Mucosa of rectum (tissue), 2 donors: ENCODE results near the gene STAM.

ENCODE experiments used
- H3K27ac ChIP-seq, 2 donors: one replicate each; pipeline ENCODE4 v1.7.0; 2013; ENCODE audit warnings: inconsistent platforms in 2 of 2, low read depth in 2 of 2, low read length in 2 of 2
- H3K27me3 ChIP-seq, 2 donors: one replicate each; pipeline ENCODE4 v1.7.0; 2013; ENCODE audit warnings: low read length in 2 of 2; ENCODE audit not compliant: control insufficient read depth in 2 of 2, insufficient read depth in 2 of 2
- H3K36me3 ChIP-seq, 2 donors: one replicate each; pipeline ENCODE4 v1.7.0; 2013; ENCODE audit warnings: low read length in 2 of 2; ENCODE audit not compliant: control insufficient read depth in 2 of 2, insufficient read depth in 2 of 2
- H3K4me1 ChIP-seq, 2 donors: one replicate each; pipeline ENCODE4 v1.7.0; 2013; ENCODE audit warnings: low read length in 2 of 2, mild to moderate bottlenecking in 1 of 2; ENCODE audit not compliant: control insufficient read depth in 2 of 2, insufficient read depth in 2 of 2
- H3K4me3 ChIP-seq, 2 donors: one replicate each; pipeline ENCODE4 v1.7.0; 2013; ENCODE audit warnings: low read length in 2 of 2
- H3K9ac ChIP-seq, 2 donors: one replicate each; pipeline ENCODE4 v1.7.0; 2013; ENCODE audit warnings: low read length in 2 of 2, low read depth in 1 of 2, mild to moderate bottlenecking in 1 of 2
- H3K9me3 ChIP-seq, 2 donors: one replicate each; pipeline ENCODE4 v1.7.0; 2013; ENCODE audit warnings: low read length in 2 of 2; ENCODE audit not compliant: control insufficient read depth in 2 of 2
- donor health status: healthy.
- donor health status: Normal muscosa, but diverticular disease.

Gene STAM

DNA sequence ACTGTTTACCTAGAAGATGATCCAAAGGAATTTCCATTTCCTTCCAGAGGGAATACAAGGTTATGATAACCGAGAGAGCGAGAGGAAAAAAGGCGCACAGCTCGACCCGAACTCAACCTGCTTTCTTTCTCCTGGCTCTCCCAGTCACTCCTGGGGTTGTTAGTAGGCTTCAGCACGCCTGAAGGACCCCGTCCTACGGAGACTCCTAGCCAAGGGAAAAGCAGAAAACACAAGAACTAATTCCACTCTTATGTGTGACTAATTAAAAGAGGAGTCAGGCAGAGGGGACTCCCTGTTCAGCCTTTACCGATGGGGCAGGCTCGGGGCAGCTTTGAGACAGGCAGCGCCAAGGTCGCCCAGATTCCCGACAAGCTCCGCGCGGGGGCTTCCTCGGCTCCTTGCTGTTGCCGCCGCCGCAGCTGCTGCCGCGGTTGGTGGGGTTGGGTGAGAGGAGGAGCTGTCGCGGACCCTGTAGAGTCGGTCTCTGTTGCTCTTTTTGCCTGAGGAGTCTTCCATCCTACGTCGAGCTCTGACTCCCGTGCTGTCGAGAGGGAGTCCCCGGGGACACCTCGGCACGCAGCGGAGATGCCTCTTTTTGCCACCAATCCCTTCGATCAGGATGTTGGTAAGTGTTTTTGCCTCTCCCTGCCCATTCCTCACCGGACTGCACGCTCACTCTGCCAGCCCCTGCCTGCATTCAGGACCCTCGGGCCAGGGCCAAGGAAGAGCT is at the start of gene STAM:
TSS of gene STAM (plus strand) at position 397 of the 730 bp plus-strand sequence. CDS start at position 586, 189 bp downstream.
- H3K27me3 ChIP-seq = no peaks in the 10 kb centered on the region
- H3K9me3 ChIP-seq = no peaks in the 10 kb centered on the region
- H3K27ac ChIP-seq = peak within 1 kb of the TSS; percentile 94 to 95
- H3K4me3 ChIP-seq = peak within 1 kb of the TSS; percentile 91 to 99
- H3K4me1 ChIP-seq = peaks cover 17 to 20% of the 10 kb centered on the region in 2 donors
- peak within 1 kb of the TSS; percentile 76 to 98 for H3K9ac ChIP-seq
- H3K36me3 ChIP-seq = no peaks in the 10 kb centered on the region

DNA sequence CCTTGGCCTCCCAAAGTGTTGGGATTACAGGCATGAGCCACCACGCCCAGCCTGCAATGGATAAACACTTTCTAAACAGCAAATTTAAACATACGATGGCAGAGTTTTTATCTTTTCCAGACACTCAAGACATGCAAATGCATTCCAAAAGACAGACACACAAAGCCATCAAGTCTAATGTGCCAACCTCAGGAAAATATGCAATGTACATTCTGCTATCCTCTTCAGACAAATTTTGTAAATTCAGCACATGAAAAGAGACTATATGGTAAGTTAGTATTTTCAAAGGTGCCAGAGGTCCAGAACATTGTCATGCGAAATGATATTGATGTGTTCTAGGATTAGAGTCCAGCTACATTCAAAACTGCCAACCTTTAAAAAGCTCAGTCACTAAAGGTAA is 46.6 kb upstream of the STAM start:
- H3K4me1 ChIP-seq = no peaks in the 10 kb centered on the region
- no peak overlapping the region for H3K9ac ChIP-seq
- no peaks in the 10 kb centered on the region for H3K27me3 ChIP-seq
- no peak overlapping the region for H3K4me3 ChIP-seq
- H3K27ac ChIP-seq = no peak overlapping the region
- H3K9me3 ChIP-seq = no peaks in the 10 kb centered on the region
- no peaks in the 10 kb centered on the region for H3K36me3 ChIP-seq

DNA sequence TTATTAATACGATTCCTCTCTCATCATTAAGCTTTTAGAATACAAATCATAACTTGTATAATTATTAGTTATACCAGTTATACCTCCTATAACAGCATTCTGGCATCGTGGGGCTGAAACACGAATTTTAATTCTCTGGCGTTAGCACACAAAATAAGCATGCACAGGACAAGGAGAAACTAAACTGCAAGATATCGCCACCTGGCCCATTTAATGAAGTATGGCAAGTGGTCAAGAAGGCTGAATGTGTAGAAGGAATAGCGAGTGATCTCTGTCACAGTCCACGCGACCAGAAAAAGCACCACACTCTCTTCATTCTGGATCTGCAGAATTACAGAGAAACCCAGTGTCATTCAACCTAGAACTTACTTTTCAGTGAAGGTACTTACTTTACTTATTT is 44.9 kb upstream of the STAM start:
- Histone ChIP-seq H3K9ac (no peak overlapping the region), H3K27me3 (no peaks in the 10 kb centered on the region), H3K4me3 (no peak overlapping the region), H3K9me3 (no peaks in the 10 kb centered on the region), H3K27ac (no peak overlapping the region), H3K4me1 (no peaks in the 10 kb centered on the region), H3K36me3 (no peaks in the 10 kb centered on the region)

DNA sequence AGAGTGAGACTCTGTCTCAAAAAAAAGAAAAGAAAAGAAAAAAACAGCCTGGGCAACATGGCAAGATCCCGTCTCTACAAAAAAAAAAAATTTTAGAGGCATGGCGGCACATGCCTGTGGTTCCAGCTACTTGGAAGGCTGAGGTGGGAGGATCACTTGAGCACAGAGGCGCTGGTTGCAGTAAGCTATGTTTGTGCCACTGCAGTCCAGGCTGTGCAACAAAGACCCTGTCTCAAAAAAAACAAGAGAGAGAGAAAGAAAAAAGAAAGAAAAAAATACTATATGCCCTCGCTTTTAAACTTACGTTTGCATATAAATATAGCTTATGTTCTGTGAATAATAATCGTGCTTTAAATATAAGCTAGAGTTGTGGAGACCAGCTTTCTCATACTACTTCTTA is 38.0 kb upstream of the STAM start:
- Histone ChIP-seq H3K4me3 (no peak overlapping the region), H3K27ac (no peak overlapping the region)

DNA sequence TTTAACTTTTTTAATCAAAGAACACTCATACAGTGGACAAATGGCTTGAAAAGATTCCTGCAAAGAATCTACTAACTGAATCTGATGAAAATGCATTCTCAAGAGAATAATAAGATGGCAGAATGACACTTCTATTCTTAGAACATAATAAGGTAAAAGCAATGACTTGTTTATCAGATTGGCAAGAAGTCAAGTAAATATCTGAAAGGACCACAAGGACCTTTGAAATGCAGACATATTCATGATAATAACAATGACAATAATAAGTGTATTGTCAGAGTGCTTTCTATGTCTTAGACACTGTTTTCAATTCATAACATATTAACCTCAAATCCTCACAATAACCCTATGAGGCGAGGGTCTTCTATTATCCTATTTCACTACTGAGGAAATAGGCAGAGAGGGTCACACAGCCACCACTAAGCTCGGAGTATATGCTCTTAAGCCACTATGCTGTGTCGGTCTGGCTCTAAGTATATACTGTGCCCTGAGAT is 37.4 kb upstream of the STAM start:
- no peaks in the 10 kb centered on the region for H3K36me3 ChIP-seq

More for the DNA sequence above, 38.0 kb upstream of the STAM start:
- H3K27me3 ChIP-seq = no peaks in the 10 kb centered on the region
- H3K9ac ChIP-seq = no peak overlapping the region
- no peaks in the 10 kb centered on the region for H3K4me1 ChIP-seq
- H3K9me3 ChIP-seq = no peaks in the 10 kb centered on the region
- no peaks in the 10 kb centered on the region for H3K36me3 ChIP-seq

DNA sequence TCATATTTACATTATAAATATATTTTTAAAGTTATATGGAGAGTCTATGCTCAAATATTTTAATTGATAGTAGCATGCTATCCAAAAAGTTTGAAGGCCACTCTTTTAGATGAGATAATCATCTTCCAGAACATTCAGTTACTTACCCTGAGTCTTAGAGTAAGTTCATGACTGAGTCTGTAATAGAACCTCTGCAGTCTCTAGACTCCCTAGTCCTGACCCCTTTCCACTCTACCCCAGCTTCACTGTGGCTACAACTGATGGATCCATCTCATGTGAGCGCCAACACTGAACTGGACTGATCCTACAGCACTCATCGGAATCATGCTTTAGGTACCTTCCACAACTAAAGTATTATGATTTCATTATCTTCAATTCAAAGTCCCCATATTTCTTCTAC is 36.9 kb upstream of the STAM start:
- H3K9ac ChIP-seq = no peak overlapping the region
- H3K9me3 ChIP-seq = no peaks in the 10 kb centered on the region
- no peaks in the 10 kb centered on the region for H3K4me1 ChIP-seq
- H3K36me3 ChIP-seq = no peaks in the 10 kb centered on the region
- H3K27me3 ChIP-seq = no peaks in the 10 kb centered on the region
- no peak overlapping the region for H3K27ac ChIP-seq
- no peak overlapping the region for H3K4me3 ChIP-seq

More for the DNA sequence above, 37.4 kb upstream of the STAM start:
- H3K4me1 ChIP-seq = no peaks in the 10 kb centered on the region
- no peaks in the 10 kb centered on the region for H3K27me3 ChIP-seq
- no peaks in the 10 kb centered on the region for H3K9me3 ChIP-seq
- no peak overlapping the region for H3K9ac ChIP-seq
- no peak overlapping the region for H3K27ac ChIP-seq
- H3K4me3 ChIP-seq = no peak overlapping the region

DNA sequence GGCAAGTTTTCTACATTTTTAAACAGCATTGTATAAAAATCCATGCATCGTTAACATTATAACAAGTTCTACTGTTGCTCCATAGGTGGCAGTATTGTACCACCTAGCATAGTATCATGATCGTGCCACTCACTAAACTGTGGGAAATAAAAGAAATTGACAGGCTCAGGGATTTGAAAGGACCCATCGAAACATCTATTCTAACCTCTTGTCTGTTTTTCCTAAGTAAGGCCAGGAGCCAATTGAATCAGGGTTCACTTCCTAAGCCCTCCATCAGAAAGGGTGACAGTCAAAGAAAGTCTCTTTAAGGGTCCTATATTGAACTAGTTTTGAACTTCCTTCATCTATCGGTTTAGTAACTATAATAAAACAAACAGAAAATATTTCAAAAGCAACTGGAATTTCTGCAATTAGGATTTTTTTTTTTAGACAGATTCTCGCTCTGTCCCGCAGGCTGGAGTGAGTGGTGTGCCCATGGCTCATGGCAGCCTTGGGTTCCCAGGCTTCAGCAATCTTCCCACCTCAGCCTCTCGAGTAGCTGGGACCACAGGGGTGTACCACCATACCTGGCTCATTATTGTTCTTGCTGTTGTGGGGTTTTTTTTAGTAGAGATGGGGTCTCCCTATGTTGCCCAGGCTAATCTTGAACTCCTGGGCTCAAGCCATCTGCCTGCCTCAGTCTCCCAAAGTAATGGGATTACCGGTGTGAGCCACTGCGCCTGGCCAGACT is 36.2 kb upstream of the STAM start:
- H3K9me3 ChIP-seq = no peaks in the 10 kb centered on the region
- H3K9ac ChIP-seq = no peak overlapping the region
- no peaks in the 10 kb centered on the region for H3K36me3 ChIP-seq
- H3K27ac ChIP-seq = no peak overlapping the region
- H3K4me3 ChIP-seq = no peak overlapping the region
- no peaks in the 10 kb centered on the region for H3K4me1 ChIP-seq
- no peaks in the 10 kb centered on the region for H3K27me3 ChIP-seq

DNA sequence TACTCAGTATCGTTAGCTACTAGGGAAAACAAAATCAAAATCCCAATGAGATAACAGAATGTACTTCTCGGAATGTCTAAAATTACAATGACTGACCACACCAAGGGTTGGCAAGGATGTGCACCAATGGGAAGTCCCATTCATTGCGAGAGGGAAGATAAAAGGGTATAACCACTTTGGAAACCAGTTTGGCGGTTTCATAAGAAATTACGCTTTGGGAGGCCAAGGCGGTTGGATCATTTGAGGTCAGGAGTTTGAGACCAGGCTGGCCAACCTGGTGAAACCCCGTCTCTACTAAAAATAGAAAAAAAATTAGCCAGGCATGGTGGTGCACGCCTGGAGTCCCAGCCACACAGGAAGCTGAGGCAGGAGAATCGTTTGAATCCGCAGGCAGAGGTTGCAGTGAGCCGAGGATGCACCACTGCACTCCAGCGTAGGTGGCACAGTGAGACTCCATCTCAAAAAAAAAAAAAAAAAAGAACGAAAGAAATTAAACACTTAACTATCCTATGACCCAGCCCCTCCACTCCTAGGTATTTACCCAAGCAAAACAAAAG is 34.4 kb upstream of the STAM start:
- Histone ChIP-seq H3K4me3 (no peak overlapping the region), H3K9ac (no peak overlapping the region), H3K4me1 (no peaks in the 10 kb centered on the region), H3K27ac (no peak overlapping the region), H3K9me3 (no peaks in the 10 kb centered on the region), H3K36me3 (no peaks in the 10 kb centered on the region), H3K27me3 (no peaks in the 10 kb centered on the region)

DNA sequence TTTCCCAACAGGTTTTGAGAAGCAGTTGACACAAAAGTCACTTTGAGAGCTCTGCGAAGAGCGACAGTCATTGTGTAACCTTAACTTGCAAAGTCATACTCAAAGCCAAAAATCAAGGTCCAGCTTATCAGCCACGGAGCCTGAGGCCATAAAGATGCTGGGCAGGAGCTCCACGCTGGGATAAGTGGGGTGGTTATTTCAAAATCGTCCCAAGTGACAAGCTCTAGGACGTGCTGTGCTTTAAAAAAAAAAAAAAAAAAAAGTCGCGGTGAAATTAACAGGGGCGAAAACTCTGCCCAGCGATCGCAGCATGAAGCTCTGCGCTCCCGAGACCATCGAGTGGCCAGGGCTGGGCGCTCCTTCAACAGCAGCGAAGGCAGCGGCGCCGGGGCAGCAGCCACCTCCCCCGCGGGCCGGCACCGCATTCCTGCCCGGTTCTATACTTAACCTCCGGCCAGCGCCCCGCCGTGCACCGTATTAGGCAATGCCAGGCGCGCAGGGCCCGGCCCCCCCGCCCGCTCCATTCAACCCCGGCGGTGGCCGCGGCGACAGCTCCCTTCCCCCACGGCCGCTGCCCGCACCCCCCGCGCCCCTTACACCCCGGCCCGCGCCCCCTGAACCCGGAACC is 27.4 kb upstream of the STAM start:
- no peaks in the 10 kb centered on the region for H3K9me3 ChIP-seq
- H3K36me3 ChIP-seq = no peaks in the 10 kb centered on the region
- peak overlapping the region; percentile 22 to 65 for H3K27ac ChIP-seq
- H3K4me1 ChIP-seq = peaks cover 4% of the 10 kb centered on the region in 2 donors
- peaks cover 3 to 4% of the 10 kb centered on the region in 2 donors for H3K27me3 ChIP-seq
- H3K4me3 ChIP-seq = peak overlapping the region; percentile 60 to 64
- H3K9ac ChIP-seq = peak overlapping the region; percentile 26 to 66
